ENCODE measurements around the gene SOCS4. TPM values are rescaled to one million over a fixed set of nuclear protein-coding genes. Genes with fewer than 3 reads are reported as not detected.
A peak's percentile ranks its signal among the peaks of the same experiment; 100 is the strongest.

Gene SOCS4
- total and polyA plus RNA-seq, 12 donors = 4.5 to 23.1 (median 11.6) TPM

GRCh38 chr14:55053500-55053899 is 26.5 kb downstream of the SOCS4 start:
- peaks cover 0 to 54% of the 10 kb centered on the region in 2 donors for H3K4me1 ChIP-seq (replicated peaks in 1 of 2)
- H3K36me3 ChIP-seq (replicated peaks in 1 of 2) = no peaks in the 10 kb centered on the region
- H3K4me3 ChIP-seq = no peak overlapping the region
- WGBS, 4 donors = 84 to 86% (median 85%) methylated on average over 7 of the region's 7 CpGs
- H3K9me3 ChIP-seq (replicated peaks in 1 of 3) = no peaks in the 10 kb centered on the region
- DNase-seq = no peak
- TF ChIP-seq CTCF (IDR thresholded peaks at IDR 0.05) (no peak), POLR2A (IDR thresholded peaks at IDR 0.05) (no peak)
- H3K27ac ChIP-seq = peak overlapping the region in 2 of 5 donors; percentile 14 to 100
- intact Hi-C loops (cut with DNase I) = no loop called here
- H3K27me3 ChIP-seq = no peaks in the 10 kb centered on the region

GRCh38 chr14:55054098-55054497 is 27.1 kb downstream of the SOCS4 start:
- intact Hi-C loops (cut with DNase I) = no loop called here

DNA sequence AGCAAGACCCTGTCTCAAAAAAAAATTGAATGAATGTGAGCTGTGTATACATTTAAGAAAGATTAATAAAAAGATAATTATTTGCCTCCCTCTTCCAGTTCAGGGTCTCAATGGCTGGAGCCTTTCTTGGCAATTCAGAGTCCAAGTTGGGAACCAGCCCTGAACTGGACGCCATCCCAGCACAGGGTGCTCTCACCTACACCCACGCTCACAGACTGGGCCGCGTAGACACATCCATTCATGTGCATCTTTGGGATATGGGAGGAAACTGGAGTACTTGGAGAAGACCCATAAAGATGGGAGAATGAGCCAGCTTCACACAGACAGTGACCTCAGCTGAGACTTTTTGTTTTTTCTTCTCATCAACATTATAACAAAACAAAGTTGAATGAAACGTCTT is 30.9 kb downstream of the SOCS4 start:
- intact Hi-C loops (cut with DNase I) = no loop called here
- H3K4me1 ChIP-seq (replicated peaks in 1 of 2) = peaks cover 0 to 57% of the 10 kb centered on the region in 2 donors
- no peaks in the 10 kb centered on the region for H3K27me3 ChIP-seq
- whole genome bisulfite sequencing, 4 donors = 85 to 92% (median 89%) methylated on average over 5 of the region's 5 CpGs
- TF ChIP-seq CTCF (IDR thresholded peaks at IDR 0.05) (no peak), POLR2A (IDR thresholded peaks at IDR 0.05) (no peak)
- no peak for DNase-seq
- H3K9me3 ChIP-seq (replicated peaks in 1 of 3) = no peaks in the 10 kb centered on the region
- H3K36me3 ChIP-seq (replicated peaks in 1 of 2) = peaks cover 0 to 16% of the 10 kb centered on the region in 2 donors
- H3K27ac ChIP-seq = no peak overlapping the region
- no peak overlapping the region for H3K4me3 ChIP-seq

More at GRCh38 chr14:55054098-55054497, 27.1 kb downstream of the SOCS4 start:
- no peak overlapping the region for H3K4me3 ChIP-seq
- H3K36me3 ChIP-seq (replicated peaks in 1 of 2) = no peaks in the 10 kb centered on the region
- H3K27ac ChIP-seq = no peak overlapping the region
- DNase-seq = no peak
- H3K9me3 ChIP-seq (replicated peaks in 1 of 3) = no peaks in the 10 kb centered on the region
- H3K4me1 ChIP-seq (replicated peaks in 1 of 2) = peaks cover 0 to 54% of the 10 kb centered on the region in 2 donors
- no peak for TF ChIP-seq POLR2A (IDR thresholded peaks at IDR 0.05)
- TF ChIP-seq CTCF (IDR thresholded peaks at IDR 0.05) = no peak
- whole genome bisulfite sequencing, 4 donors = 97 to 99% (median 98%) methylated on average over 13 of the region's 13 CpGs
- H3K27me3 ChIP-seq = no peaks in the 10 kb centered on the region

DNA sequence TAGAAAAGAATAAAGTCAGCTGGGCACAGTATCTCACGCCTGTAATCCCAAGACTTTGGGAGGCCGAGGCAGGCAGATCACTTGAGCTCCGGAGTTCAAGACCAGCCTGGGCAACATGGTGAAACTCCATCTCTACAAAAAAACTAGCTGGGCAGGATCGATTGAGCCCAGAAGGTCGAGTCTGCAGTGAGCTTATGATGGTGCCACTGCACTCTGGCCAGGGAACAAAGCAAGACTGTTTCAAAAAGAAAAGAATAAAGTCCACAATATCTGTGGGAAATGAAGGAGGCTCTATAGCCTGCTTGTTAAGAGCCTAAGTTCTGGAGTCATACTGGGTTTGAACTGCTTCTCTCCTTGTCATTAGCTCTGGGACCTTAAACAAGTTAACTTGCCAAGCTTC is 32.3 kb downstream of the SOCS4 start:
- H3K27ac ChIP-seq = no peak overlapping the region
- H3K4me3 ChIP-seq = no peak overlapping the region
- no peak for DNase-seq
- no peaks in the 10 kb centered on the region for H3K9me3 ChIP-seq (replicated peaks in 1 of 3)
- WGBS, 4 donors = 89 to 91% (median 91%) methylated on average over 5 of the region's 5 CpGs
- no peaks in the 10 kb centered on the region for H3K27me3 ChIP-seq
- no peak for TF ChIP-seq CTCF (IDR thresholded peaks at IDR 0.05)
- TF ChIP-seq POLR2A (IDR thresholded peaks at IDR 0.05) = no peak
- H3K36me3 ChIP-seq (replicated peaks in 1 of 2) = peaks cover 0 to 28% of the 10 kb centered on the region in 2 donors
- peaks cover 0 to 44% of the 10 kb centered on the region in 2 donors for H3K4me1 ChIP-seq (replicated peaks in 1 of 2)
- intact Hi-C loops (cut with DNase I) = no loop called here

Data from adrenal gland (tissue), 12 donors.